ENCODE measurements around the gene GNB2.

DNA sequence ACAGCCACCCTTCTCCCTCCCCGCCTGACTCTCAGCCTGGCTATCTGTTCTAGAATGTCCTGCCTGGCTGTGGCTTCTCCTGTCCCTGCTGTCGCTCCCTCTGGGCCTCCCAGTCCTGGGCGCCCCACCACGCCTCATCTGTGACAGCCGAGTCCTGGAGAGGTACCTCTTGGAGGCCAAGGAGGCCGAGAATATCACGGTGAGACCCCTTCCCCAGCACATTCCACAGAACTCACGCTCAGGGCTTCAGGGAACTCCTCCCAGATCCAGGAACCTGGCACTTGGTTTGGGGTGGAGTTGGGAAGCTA, 47.9 kb downstream of the GNB2 start:
- no peak for TF ChIP-seq POLR2AphosphoS5 (IDR thresholded peaks at IDR 0.05)
- TF ChIP-seq POLR2A (IDR thresholded peaks at IDR 0.05), result no peak
- no peak for TF ChIP-seq CTCF (IDR thresholded peaks at IDR 0.05 in 8 of 11, conservative IDR thresholded peaks at IDR 0.05 in 3 of 11)

All from spleen (tissue), 7 donors.